Mammary epithelial cell (primary cell): ENCODE measurements around the gene PAK4.

Experiments used
- EZH2 ChIP-seq: IDR thresholded peaks from 2 replicates; pipeline ENCODE4 v1.6.1; 2012; ENCODE audit warnings: low read length, inconsistent platforms, borderline replicate concordance
- TF ChIP-seq, protein P1 (sequence below), 2 donors: IDR thresholded peaks in 1 of 2; conservative IDR thresholded peaks in 1 of 2; 2 replicates each; pipeline ENCODE4 v1.5.1; 2011 to 2012; ENCODE audit warnings: inconsistent platforms in 2 of 2, low read length in 2 of 2, mild to moderate bottlenecking in 2 of 2, control low read depth in 1 of 2, low read depth in 1 of 2; ENCODE audit not compliant: insufficient read depth in 1 of 2; ENCODE audit errors: extremely low read depth in 1 of 2

- TF ChIP-seq, protein P1, sequence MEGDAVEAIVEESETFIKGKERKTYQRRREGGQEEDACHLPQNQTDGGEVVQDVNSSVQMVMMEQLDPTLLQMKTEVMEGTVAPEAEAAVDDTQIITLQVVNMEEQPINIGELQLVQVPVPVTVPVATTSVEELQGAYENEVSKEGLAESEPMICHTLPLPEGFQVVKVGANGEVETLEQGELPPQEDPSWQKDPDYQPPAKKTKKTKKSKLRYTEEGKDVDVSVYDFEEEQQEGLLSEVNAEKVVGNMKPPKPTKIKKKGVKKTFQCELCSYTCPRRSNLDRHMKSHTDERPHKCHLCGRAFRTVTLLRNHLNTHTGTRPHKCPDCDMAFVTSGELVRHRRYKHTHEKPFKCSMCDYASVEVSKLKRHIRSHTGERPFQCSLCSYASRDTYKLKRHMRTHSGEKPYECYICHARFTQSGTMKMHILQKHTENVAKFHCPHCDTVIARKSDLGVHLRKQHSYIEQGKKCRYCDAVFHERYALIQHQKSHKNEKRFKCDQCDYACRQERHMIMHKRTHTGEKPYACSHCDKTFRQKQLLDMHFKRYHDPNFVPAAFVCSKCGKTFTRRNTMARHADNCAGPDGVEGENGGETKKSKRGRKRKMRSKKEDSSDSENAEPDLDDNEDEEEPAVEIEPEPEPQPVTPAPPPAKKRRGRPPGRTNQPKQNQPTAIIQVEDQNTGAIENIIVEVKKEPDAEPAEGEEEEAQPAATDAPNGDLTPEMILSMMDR (conservative IDR thresholded peaks at IDR 0.05 in 1 of 2, IDR thresholded peaks at IDR 0.05 in 1 of 2; ENCODE audit: extremely low read depth in 1 of 2, insufficient read depth in 1 of 2, low read depth in 1 of 2, low read length in 2 of 2) = no peak
- no peak for TF ChIP-seq EZH2
Observed at GRCh38 chr19:39187552-39187943, 62.0 kb downstream of the PAK4 start.
